Spleen (tissue), 11 donors: ENCODE results near the gene GPD2. TPM values are rescaled to one million over a fixed set of nuclear protein-coding genes. Genes with fewer than 3 reads are reported as not detected.

Experiments
- DNase-seq: peaks from one replicate; pipeline ENCODE4 v3.0.0-alpha.2; 2020
- H3K27ac ChIP-seq, 8 donors: fragments of 200-600 bp; sonication (generic) in 7 of 8; 1 replicate in 4 of 8; 2 replicates in 4 of 8; pipeline versions ENCODE4 v1.5.0 to v1.8.0; 2016 to 2021; ENCODE audit warnings: inconsistent platforms in 4 of 8, mild to moderate bottlenecking in 4 of 8, moderate library complexity in 1 of 8
- H3K27me3 ChIP-seq, 7 donors: fragments of 200-600 bp; sonication (generic) in 6 of 7; replicated peaks in 1 of 7; 1 replicate in 4 of 7; 2 replicates in 3 of 7; pipeline versions ENCODE4 v1.5.0 to v1.8.0; 2016 to 2021; ENCODE audit warnings: inconsistent platforms in 3 of 7, mild to moderate bottlenecking in 1 of 7
- H3K36me3 ChIP-seq, 6 donors: fragments of 200-600 bp; sonication (generic) in 5 of 6; 1 replicate in 4 of 6; 2 replicates in 2 of 6; pipeline versions ENCODE4 v1.5.0 to v1.8.0; 2016 to 2021; ENCODE audit warnings: inconsistent platforms in 2 of 6
- H3K4me1 ChIP-seq, 6 donors: fragments of 200-600 bp; sonication (generic) in 5 of 6; 1 replicate in 3 of 6; 2 replicates in 3 of 6; pipeline versions ENCODE4 v1.5.0 to v1.8.0; 2016 to 2021; ENCODE audit warnings: inconsistent platforms in 3 of 6
- H3K4me3 ChIP-seq, 8 donors: fragments of 200-600 bp; sonication (generic) in 7 of 8; 1 replicate in 4 of 8; 2 replicates in 4 of 8; pipeline versions ENCODE4 v1.5.0 to v1.8.0; 2016 to 2021; ENCODE audit warnings: inconsistent platforms in 4 of 8, mild to moderate bottlenecking in 4 of 8, moderate library complexity in 2 of 8
- H3K9me3 ChIP-seq, 8 donors: fragments of 200-600 bp; sonication (generic) in 7 of 8; 1 replicate in 4 of 8; 2 replicates in 4 of 8; pipeline versions ENCODE4 v1.5.0 to v1.8.0; 2016 to 2021; ENCODE audit warnings: inconsistent platforms in 4 of 8
- POLR2A ChIP-seq, 3 donors: fragments of 450-650 bp; IDR thresholded peaks; one replicate each; pipeline ENCODE4 v1.5.1; 2017; ENCODE audit warnings: antibody characterized with exemption in 3 of 3, mild to moderate bottlenecking in 1 of 3
- POLR2AphosphoS5 ChIP-seq, 3 donors: sonication (generic); formaldehyde crosslinking; IDR thresholded peaks; one replicate each; pipeline ENCODE4 v1.5.1; 2017; ENCODE audit warnings: antibody characterized with exemption in 3 of 3
- WGBS, 5 donors: extraction: QIAGEN DNeasy Blood & Tissue Kit in 3 of 5; methylation state at CpG; one replicate each; pipeline versions ENCODE4 v1.1.5 to v1.1.7; 2013 to 2018; 5-methylcytosine and 5-hydroxymethylcytosine counted together
- intact Hi-C: fragments of 100-400 bp; cut with DNase I; formaldehyde crosslinking; loops from one replicate; pipeline ENCODE4 v1.15.0; 2023; ENCODE audit warnings: low total_unique reads
- polyA plus RNA-seq, 3 donors: library from polyadenylated mRNA; stranded (reverse); fragments of 200-250 nt; gene quantifications; one replicate each; pipeline ENCODE4 v1.2.1, GENCODE V29; 2013
- total RNA-seq, 7 donors: library from RNA; depleted of rRNA in 3 of 7; stranded (reverse); fragments of >200 nt in 3 of 7; fragmentation: NEBNext Ultra II Directional in 4 of 7; extraction: Animal tissue kit (Norgen Biotek cat#: 25700) in 4 of 7; gene quantifications; one replicate each; pipeline versions ENCODE4 v1.1.0 to v1.2.1, GENCODE V29; 2016 to 2021
- TF ChIP-seq, protein P1 (sequence below), 11 experiments: fragments of 200-600 bp in 7 of 11; fragments of 450-650 bp in 4 of 11; sonication (generic) in 4 of 11; IDR thresholded peaks in 8 of 11; conservative IDR thresholded peaks in 3 of 11; 1 replicate in 7 of 11; 2 replicates in 4 of 11; pipeline versions ENCODE4 v1.4.0 to v1.8.0; 2016 to 2021; ENCODE audit warnings: antibody characterized with exemption in 11 of 11, inconsistent platforms in 4 of 11, mild to moderate bottlenecking in 1 of 11
- donor health status: healthy with polysubstance abuse.
- donor health status: DM: no; HTN: no; CAD: no; lungs with moderate emphysema.
- donor health status: DM: no; HTN: no; CAD: no.
- donor health status: Bipolar disorder and iron deficiency.
- donor health status: healthy.
- donor health status: DM: no; HTN: no; CAD: no.
- donor health status: DM: yes; HTN: yes; CAD: no.

GPD2 gene
- total and polyA plus RNA-seq, 10 donors: 3.5 to 74.9 (median 28.8) TPM

DNA sequence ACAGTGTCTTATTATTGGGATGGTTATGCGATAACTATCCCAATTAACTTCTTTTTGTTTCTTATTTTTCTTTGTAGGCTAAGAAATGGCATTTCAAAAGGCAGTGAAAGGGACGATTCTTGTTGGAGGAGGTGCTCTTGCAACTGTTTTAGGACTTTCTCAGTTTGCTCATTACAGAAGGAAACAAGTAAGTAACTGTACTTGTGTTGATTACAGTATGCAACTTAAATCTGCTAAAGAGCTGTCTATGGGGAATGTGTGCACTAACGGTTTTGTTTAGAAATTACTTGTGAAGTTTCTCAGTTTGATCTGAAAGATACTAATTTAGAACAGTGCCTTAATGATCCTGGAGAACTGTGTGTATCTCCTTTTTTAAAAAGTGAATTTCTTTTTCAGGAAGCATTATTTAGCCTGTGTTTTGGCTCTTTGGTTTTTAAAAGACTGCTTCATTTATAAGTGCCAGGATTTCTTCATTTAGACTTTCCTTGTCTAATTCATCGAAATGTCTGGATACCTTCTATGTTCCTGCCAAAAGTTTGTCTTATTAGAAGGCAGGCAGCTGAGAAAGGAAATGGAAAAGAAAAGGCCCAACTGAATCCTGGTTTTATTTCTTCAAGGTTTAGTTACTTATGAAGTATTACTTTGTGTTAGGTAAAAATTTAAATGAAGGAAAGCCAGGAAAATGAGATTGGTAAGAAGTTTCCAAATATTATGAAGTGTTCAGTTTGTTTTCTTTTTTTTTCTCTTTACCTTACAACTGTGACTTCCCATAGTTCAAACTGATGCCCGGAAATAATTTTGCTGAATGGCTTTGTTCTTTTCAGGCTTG is 40.1 kb downstream of the GPD2 start:
- Histone ChIP-seq H3K36me3 (peaks cover 0 to 27% (median 1%) of the 10 kb centered on the region in 6 donors), H3K4me1 (peaks cover 3 to 46% (median 13%) of the 10 kb centered on the region in 6 donors), H3K27me3 (no peaks in the 10 kb centered on the region), H3K4me3 (no peak overlapping the region), H3K9me3 (no peaks in the 10 kb centered on the region), H3K27ac (no peak overlapping the region)
- intact Hi-C loops: no loop called here
- TF ChIP-seq POLR2A (IDR thresholded peaks at IDR 0.05) (no peak), POLR2AphosphoS5 (IDR thresholded peaks at IDR 0.05) (no peak)
- TF ChIP-seq, protein P1, sequence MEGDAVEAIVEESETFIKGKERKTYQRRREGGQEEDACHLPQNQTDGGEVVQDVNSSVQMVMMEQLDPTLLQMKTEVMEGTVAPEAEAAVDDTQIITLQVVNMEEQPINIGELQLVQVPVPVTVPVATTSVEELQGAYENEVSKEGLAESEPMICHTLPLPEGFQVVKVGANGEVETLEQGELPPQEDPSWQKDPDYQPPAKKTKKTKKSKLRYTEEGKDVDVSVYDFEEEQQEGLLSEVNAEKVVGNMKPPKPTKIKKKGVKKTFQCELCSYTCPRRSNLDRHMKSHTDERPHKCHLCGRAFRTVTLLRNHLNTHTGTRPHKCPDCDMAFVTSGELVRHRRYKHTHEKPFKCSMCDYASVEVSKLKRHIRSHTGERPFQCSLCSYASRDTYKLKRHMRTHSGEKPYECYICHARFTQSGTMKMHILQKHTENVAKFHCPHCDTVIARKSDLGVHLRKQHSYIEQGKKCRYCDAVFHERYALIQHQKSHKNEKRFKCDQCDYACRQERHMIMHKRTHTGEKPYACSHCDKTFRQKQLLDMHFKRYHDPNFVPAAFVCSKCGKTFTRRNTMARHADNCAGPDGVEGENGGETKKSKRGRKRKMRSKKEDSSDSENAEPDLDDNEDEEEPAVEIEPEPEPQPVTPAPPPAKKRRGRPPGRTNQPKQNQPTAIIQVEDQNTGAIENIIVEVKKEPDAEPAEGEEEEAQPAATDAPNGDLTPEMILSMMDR (IDR thresholded peaks at IDR 0.05 in 8 of 11, conservative IDR thresholded peaks at IDR 0.05 in 3 of 11): no peak
- DNase-seq: no peak
- WGBS, 5 donors: 71 to 86% (median 74%) methylated on average over 5 of the region's 5 CpGs

DNA sequence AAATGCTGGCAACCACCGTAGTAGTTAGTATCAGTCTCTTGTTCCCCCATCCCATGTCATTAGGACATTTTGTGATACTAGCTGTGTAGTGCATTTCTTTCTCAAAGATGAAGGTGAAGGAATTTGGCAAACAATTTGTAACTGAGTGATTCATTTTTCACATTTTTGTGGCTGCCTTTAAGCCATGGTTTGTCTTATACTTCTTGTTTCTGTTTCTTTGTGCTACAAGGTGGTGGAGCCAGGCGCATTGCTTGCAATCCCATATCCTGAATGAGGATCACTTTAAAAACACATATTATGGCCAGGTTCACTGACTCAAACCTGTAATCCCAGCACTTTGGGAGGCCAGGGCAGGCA is 40.6 kb downstream of the GPD2 start:
- Histone ChIP-seq H3K27me3 (no peaks in the 10 kb centered on the region), H3K4me3 (no peak overlapping the region), H3K4me1 (peaks cover 3 to 40% (median 9%) of the 10 kb centered on the region in 6 donors), H3K36me3 (peaks cover 0 to 29% (median 1%) of the 10 kb centered on the region in 6 donors), H3K9me3 (no peaks in the 10 kb centered on the region), H3K27ac (no peak overlapping the region)
- 69 to 76% (median 71%) methylated on average over 2 of the region's 2 CpGs for WGBS, 5 donors
- no peak for DNase-seq
- intact Hi-C loops: no loop called here
- no peak for TF ChIP-seq POLR2AphosphoS5 (IDR thresholded peaks at IDR 0.05)
- TF ChIP-seq, protein P1 (IDR thresholded peaks at IDR 0.05 in 8 of 11, conservative IDR thresholded peaks at IDR 0.05 in 3 of 11): no peak
- TF ChIP-seq POLR2A (IDR thresholded peaks at IDR 0.05): no peak

DNA sequence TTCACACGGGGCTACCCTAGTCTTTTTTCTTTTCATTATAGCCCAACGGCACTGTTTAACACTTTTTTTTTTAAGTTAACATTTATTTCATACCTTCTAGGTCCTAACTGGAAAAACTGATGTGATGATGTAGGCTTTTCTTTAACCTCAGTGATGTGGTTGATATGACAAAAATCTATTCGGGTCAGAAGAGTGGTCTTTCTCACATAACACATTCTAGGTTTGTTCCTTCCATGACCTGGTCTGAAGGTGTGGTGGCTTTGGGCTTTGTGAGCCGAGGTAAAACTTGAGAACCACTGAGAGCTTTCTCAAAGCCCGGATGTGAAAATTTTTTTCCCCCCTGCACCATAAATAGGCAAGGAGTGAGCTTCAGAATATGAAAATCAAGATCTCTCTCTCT is 44.2 kb downstream of the GPD2 start:
- no peak for DNase-seq
- H3K27me3 ChIP-seq: no peaks in the 10 kb centered on the region
- H3K9me3 ChIP-seq: no peaks in the 10 kb centered on the region
- 80 to 87% (median 84%) methylated on average over 5 of the region's 5 CpGs for WGBS, 5 donors
- H3K4me3 ChIP-seq: no peak overlapping the region
- peaks cover 0 to 37% (median 1%) of the 10 kb centered on the region in 6 donors for H3K36me3 ChIP-seq
- H3K27ac ChIP-seq: no peak overlapping the region
- no peak for TF ChIP-seq POLR2A (IDR thresholded peaks at IDR 0.05)
- TF ChIP-seq POLR2AphosphoS5 (IDR thresholded peaks at IDR 0.05): no peak
- TF ChIP-seq, protein P1 (IDR thresholded peaks at IDR 0.05 in 8 of 11, conservative IDR thresholded peaks at IDR 0.05 in 3 of 11): no peak
- intact Hi-C loops: no loop called here
- peaks cover 0 to 39% (median 5%) of the 10 kb centered on the region in 6 donors for H3K4me1 ChIP-seq

DNA sequence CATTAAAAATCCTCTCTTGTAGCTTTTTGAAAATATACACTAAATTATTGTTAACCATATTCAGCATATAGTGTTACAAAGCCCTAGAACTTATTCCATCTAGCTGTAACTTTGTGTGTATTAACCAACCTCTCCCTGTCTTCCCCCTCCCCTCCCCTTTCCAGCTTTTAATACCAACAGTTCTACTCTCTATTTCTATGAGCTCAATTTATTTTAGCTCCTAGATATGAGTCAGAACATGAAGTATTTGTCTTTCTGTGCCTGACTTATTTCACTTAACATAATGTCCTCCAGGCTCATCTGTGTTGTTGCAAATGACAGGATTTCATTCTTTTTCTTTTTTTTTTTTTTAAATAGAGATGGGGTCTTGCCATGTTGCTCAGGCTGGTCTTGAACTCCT is 45.1 kb downstream of the GPD2 start:
- Histone ChIP-seq H3K36me3 (peaks cover 0 to 37% (median 1%) of the 10 kb centered on the region in 6 donors), H3K4me3 (no peak overlapping the region), H3K27me3 (no peaks in the 10 kb centered on the region), H3K27ac (no peak overlapping the region), H3K9me3 (no peaks in the 10 kb centered on the region), H3K4me1 (peaks cover 0 to 33% (median 4%) of the 10 kb centered on the region in 6 donors)
- TF ChIP-seq POLR2AphosphoS5 (IDR thresholded peaks at IDR 0.05): no peak
- TF ChIP-seq, protein P1 (IDR thresholded peaks at IDR 0.05 in 8 of 11, conservative IDR thresholded peaks at IDR 0.05 in 3 of 11): no peak
- no peak for TF ChIP-seq POLR2A (IDR thresholded peaks at IDR 0.05)
- DNase-seq: no peak
- intact Hi-C loops: no loop called here
